Mesenteric fat pad (tissue), 1 donor: ENCODE measurements around the gene RNASE8. TPM values are rescaled to one million over a fixed set of nuclear protein-coding genes. Genes with fewer than 3 reads are reported as not detected.
"Not testable (repeated sequence)": the region's sequence is repeated elsewhere in the genome, so short reads cannot be mapped to it uniquely, and the experiment has no call there.

Experiments
- DNase-seq: peaks from one replicate; pipeline ENCODE4 v3.0.0-alpha.2; 2020; ENCODE audit warnings: low spot score
- long read RNA-seq: library from polyadenylated mRNA; unstranded; transcript quantifications from one replicate; pipeline ENCODE4 v2.0.0, GENCODE V29; 2020
- total RNA-seq: library from RNA; stranded (reverse); fragmentation: NEBNext Ultra II Directional; extraction: Animal tissue kit (Norgen Biotek cat#: 25700); gene quantifications from one replicate; pipeline ENCODE4 v1.2.1, GENCODE V29; 2021
- donor health status: DM: yes; HTN: yes; CAD: no.

RNASE8 gene
- not detected for total RNA-seq
- long read RNA-seq = 0 reads

- no peak for DNase-seq
These were observed at the start of gene RNASE8 for GRCh38 chr14:21057803-21058675. RNASE8 (plus strand) TSS chr14:21057822; CDS start chr14:21057893, 71 bp downstream.

GRCh38 chr14:21009721-21010120 is 47.9 kb upstream of the RNASE8 start:
- DNase-seq = not testable (repeated sequence)

GRCh38 chr14:21011136-21011535 is 46.5 kb upstream of the RNASE8 start:
- DNase-seq = no peak

DNA sequence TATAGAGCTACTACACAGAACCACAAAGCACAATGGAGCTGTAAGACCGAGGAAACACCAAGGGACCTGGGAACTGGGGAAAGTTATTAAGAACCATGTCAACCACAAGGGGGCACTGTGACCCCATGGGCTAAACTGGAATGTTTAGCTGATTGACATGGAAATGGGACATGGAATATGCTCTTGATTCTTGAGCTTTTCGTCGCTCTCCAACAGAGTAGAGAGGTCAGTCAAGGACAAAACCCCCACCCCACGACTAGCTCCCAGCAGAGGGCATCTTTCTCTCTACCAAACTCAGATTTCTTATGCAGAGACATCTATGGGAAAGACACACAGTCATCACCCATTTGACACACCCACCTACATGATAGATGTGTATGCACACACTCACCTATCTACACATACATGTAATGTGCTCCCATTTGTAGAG is 42.8 kb upstream of the RNASE8 start:
- no peak for DNase-seq

DNA sequence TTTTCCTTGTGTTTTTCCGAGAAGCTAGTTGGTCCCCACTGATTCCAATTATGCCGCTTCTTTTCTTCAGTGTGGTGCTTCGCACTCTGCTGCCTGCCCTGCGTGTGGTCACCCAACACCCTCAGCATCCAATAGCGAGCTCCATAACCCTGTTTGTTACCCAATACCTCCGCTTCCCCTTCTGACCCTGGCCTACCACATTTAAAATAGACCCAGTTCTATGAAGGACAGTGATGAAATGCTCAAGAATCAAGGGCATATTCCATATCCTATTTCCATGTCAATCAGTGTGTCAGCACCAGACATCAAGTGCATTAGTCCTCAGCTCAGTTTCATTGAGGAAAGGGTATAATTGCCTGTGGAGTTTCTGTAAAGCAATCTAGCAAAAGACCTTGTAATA is 42.3 kb upstream of the RNASE8 start:
- DNase-seq = no peak

DNA sequence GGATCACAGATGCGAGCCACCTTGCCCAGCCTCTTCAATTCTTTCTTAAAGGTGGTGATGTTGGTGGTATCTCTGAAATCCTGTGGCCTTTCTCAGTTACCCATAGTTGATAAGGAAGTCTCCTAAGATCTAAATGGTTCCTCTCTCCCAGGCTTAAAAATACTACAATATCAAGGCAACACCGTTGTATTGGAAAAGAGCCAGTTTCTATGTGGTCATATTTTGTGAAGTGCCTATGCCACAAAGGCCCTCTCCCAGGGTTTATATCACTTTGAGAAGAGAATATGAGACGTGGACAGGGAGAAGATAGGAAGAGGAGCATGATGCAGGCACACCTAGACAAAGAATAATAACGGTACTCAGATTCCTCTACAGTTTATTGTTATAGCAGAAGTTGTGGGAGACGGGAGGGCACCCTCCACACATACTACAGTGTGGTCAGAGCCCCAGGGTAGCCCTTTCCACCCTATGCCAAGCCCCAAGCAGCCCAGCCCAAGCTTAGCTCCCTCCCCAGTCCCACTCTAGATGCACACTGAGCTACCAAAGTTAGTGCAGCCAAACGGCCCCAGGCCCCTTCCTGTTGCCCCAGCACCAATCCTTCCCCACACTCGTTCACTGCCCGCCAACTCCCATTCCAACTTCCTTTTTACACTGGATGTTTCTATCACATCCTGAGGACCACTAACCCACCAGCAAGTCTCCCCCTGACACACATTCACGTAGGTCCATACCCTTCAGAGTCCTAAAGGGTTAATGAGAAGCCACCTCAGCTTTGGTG is 41.0 kb upstream of the RNASE8 start:
- DNase-seq = no peak

GRCh38 chr14:21017528-21018245 is 39.9 kb upstream of the RNASE8 start:
- DNase-seq = no peak

DNA sequence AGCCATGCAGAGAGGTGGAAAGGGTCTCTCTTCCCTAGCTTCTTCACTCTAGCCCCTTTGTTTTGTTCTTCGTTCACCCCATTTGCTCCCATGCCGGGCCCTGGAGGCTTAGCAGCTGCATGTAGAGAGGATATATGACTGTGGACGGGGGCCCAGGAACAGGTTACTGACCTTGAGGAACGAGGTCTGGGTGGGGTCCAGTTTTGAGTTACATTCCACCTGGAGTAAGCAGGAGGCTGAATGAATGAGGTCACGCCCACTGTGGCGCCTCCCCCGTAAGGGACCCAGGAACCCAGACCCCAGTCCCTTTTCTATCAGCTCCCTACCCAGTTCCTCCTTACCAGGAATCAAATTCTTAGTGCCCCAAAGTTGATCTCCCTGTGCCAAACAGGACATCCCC is 39.3 kb upstream of the RNASE8 start:
- DNase-seq = no peak

GRCh38 chr14:21018781-21019180 is 38.8 kb upstream of the RNASE8 start:
- DNase-seq = no peak

DNA sequence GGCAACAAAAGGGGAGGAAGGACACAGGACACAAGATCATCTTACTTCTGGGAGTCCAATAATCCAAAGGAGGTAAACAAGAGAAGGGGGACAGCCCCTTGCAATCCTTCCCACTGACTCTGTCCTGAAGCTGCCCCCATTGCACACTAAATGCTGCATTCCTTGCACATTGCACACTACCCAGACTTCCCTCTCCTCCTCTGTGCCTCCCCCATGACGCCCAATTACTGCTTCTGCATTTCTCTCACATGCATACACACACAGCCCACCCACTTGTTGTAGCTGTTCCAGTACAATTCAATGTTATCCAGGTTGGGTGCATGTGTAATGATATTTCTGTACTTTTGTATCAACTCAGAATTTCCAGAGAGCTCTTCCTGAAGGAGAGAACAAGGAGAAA is 38.3 kb upstream of the RNASE8 start:
- no peak for DNase-seq

GRCh38 chr14:21020977-21021545 is 36.6 kb upstream of the RNASE8 start:
- DNase-seq = no peak

GRCh38 chr14:21022686-21023085 is 34.9 kb upstream of the RNASE8 start:
- DNase-seq = no peak

- no peak for DNase-seq
These were observed 34.4 kb upstream of the RNASE8 start for GRCh38 chr14:21023174-21023573.

GRCh38 chr14:21023817-21024584 is 33.6 kb upstream of the RNASE8 start:
- DNase-seq = no peak

- no peak for DNase-seq
These were observed 32.8 kb upstream of the RNASE8 start, which contains the start of gene NDRG2 for GRCh38 chr14:21024585-21025370. NDRG2 (minus strand) TSS chr14:21025061; CDS start chr14:21023315, 1,746 bp downstream.

GRCh38 chr14:21025371-21026273 is 32.0 kb upstream of the RNASE8 start:
- DNase-seq = no peak

DNA sequence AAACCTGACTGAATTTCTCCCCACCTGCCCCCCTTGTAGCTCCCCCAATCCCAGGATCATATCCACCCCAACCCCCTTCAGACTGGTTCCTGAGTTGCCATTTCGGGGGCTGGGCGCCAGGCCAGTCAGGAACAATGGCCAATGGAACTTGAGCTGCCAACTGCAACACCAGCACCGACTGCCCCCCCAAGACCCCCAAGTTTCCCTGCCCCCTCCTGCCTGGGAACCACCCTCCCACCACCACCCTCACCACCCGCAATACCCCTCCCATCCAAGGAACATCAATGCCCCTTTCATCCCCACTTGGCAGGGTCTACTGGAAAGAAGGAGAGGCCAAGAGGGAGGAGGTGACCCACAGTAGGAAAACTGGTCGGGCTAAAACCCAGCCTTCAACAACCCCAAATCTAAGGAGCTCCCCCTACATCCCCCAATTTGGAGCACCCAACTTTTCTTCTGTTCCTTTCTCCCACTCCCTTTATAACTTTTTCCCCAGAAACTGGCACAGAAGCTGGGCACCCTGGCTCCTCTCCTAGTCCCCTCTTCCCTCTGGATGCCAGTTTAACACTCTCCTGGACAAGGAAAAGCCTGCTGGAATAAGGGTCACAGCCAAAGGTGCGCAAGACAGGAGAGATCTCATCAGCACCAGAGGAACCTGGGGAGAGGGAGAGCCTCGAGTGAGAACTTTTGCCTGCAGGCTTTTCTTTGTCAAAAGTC is 31.2 kb upstream of the RNASE8 start:
- DNase-seq = no peak

GRCh38 chr14:21026988-21027315 is 30.7 kb upstream of the RNASE8 start:
- DNase-seq = no peak
